ENCODE data around the gene KAZN.

KAZN gene

DNA sequence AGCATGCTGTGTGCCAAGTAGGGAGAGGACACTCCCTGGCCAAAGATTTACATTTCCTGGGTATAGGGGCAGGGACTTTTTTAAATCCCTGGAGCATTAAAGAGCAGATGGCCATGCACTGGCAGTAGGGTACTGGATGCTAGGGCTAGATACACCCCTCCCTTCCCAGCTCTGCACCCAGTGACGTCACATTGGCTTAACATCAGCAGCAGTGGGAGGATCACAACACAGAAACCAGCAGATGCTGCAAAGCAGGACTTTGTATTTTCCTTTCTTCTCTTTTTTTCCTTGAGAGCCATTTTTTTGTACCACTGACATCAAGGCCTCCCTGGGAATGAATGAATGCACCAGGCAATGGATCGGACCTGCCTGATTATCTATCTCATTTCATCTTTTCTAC lies 243.0 kb downstream of the KAZN start:
- Histone ChIP-seq H3K36me3 (ENCODE audit: control insufficient read depth in 2 of 2, insufficient read depth in 1 of 2, low read length in 2 of 2) (no peaks in the 10 kb centered on the region), H3K4me1 (ENCODE audit: control insufficient read depth, insufficient read depth, low read length) (no peaks in the 10 kb centered on the region), H3K27ac (ENCODE audit: extremely low read depth, low read depth, low read length) (no peak overlapping the region), H3K4me3 (ENCODE audit: low read depth, low read length) (no peak overlapping the region), H3K9me3 (ENCODE audit: control insufficient read depth, insufficient read depth, low read depth, low read length) (no peaks in the 10 kb centered on the region)
- CTCF ChIA-PET = no interaction called here
- POLR2A ChIA-PET = no interaction called here
- TF ChIP-seq SP2 (tag by site-specific recombination; IDR thresholded peaks at IDR 0.05) (no peak), ZNF76 (tag by site-specific recombination; IDR thresholded peaks at IDR 0.05; ENCODE audit: borderline replicate concordance, low read depth) (no peak), ZNF112 (tag by site-specific recombination; IDR thresholded peaks at IDR 0.05) (no peak), ZFHX2 (tag by site-specific recombination; conservative IDR thresholded peaks at IDR 0.05) (no peak), ZNF513 (tag by site-specific recombination; IDR thresholded peaks at IDR 0.05) (no peak), KLF8 (tag by site-specific recombination; IDR thresholded peaks at IDR 0.05) (no peak), PRDM2 (tag by site-specific recombination; IDR thresholded peaks at IDR 0.05; ENCODE audit: borderline replicate concordance) (no peak), ZNF48 (tag by site-specific recombination; IDR thresholded peaks at IDR 0.05) (no peak), KLF9 (tag by site-specific recombination; IDR thresholded peaks at IDR 0.05; ENCODE audit: low read depth) (no peak), ZBTB20 (tag by site-specific recombination; IDR thresholded peaks at IDR 0.05) (no peak), GLI2 (tag by site-specific recombination; IDR thresholded peaks at IDR 0.05; ENCODE audit: borderline replicate concordance, low read depth) (no peak), ZNF621 (tag by site-specific recombination; IDR thresholded peaks at IDR 0.05) (no peak), ZNF155 (tag by site-specific recombination; IDR thresholded peaks at IDR 0.05) (no peak), YY1 (tag by site-specific recombination; IDR thresholded peaks at IDR 0.05) (no peak), ZIC2 (tag by site-specific recombination; IDR thresholded peaks at IDR 0.05) (no peak)
- TF ChIP-seq, protein P1, sequence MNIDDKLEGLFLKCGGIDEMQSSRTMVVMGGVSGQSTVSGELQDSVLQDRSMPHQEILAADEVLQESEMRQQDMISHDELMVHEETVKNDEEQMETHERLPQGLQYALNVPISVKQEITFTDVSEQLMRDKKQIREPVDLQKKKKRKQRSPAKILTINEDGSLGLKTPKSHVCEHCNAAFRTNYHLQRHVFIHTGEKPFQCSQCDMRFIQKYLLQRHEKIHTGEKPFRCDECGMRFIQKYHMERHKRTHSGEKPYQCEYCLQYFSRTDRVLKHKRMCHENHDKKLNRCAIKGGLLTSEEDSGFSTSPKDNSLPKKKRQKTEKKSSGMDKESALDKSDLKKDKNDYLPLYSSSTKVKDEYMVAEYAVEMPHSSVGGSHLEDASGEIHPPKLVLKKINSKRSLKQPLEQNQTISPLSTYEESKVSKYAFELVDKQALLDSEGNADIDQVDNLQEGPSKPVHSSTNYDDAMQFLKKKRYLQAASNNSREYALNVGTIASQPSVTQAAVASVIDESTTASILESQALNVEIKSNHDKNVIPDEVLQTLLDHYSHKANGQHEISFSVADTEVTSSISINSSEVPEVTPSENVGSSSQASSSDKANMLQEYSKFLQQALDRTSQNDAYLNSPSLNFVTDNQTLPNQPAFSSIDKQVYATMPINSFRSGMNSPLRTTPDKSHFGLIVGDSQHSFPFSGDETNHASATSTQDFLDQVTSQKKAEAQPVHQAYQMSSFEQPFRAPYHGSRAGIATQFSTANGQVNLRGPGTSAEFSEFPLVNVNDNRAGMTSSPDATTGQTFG (tag by site-specific recombination; IDR thresholded peaks at IDR 0.05; ENCODE audit: borderline replicate concordance) = no peak
- TF ChIP-seq, protein P2, sequence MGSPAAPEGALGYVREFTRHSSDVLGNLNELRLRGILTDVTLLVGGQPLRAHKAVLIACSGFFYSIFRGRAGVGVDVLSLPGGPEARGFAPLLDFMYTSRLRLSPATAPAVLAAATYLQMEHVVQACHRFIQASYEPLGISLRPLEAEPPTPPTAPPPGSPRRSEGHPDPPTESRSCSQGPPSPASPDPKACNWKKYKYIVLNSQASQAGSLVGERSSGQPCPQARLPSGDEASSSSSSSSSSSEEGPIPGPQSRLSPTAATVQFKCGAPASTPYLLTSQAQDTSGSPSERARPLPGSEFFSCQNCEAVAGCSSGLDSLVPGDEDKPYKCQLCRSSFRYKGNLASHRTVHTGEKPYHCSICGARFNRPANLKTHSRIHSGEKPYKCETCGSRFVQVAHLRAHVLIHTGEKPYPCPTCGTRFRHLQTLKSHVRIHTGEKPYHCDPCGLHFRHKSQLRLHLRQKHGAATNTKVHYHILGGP (tag by site-specific recombination; IDR thresholded peaks at IDR 0.05) = no peak

Measured in HEK293 (cell line).